ENCODE measurements around the gene LRP2BP.
A peak's percentile ranks its signal among the peaks of the same experiment; 100 is the strongest.
"Not testable (repeated sequence)": the region's sequence is repeated elsewhere in the genome, so short reads cannot be mapped to it uniquely, and the experiment has no call there.

LRP2BP gene

DNA sequence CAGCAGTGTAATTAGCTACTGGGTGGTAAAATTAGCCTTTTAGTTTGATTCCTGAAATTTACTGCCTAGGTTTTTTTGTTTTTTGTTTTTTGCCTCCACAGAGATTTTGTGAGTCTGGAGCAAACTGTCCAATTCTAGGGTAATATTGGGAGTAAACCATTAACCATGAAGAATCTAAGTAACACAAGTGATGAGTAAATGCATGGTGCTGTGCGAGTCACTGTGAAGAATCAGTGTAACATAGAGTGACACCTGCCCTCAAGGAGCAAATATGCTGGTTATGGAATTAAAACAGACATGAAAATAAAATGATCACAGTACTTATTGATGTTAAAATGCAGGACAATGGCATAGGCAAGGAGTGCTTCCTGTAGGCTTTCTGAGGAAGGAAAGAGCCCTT is 60.1 kb downstream of the LRP2BP start:
- FAIRE-seq, result peak; percentile 75
- TF ChIP-seq POU2F2 (IDR thresholded peaks at IDR 0.05; ENCODE audit: low read depth, low read length) (no peak), TAF1 (IDR thresholded peaks at IDR 0.05; ENCODE audit: low read depth, low read length) (no peak), SPI1 (IDR thresholded peaks at IDR 0.05; ENCODE audit: low read depth, low read length) (no peak), POLR2A (IDR thresholded peaks at IDR 0.05; ENCODE audit: low read depth, low read length) (no peak), POLR2AphosphoS5 (IDR thresholded peaks at IDR 0.05; ENCODE audit: low read depth, low read length) (no peak), PAX5 (IDR thresholded peaks at IDR 0.05; ENCODE audit: insufficient read depth, low read length, severe bottlenecking) (no peak)
- no peak for DNase-seq (ENCODE audit: insufficient read length, low spot score)

DNA sequence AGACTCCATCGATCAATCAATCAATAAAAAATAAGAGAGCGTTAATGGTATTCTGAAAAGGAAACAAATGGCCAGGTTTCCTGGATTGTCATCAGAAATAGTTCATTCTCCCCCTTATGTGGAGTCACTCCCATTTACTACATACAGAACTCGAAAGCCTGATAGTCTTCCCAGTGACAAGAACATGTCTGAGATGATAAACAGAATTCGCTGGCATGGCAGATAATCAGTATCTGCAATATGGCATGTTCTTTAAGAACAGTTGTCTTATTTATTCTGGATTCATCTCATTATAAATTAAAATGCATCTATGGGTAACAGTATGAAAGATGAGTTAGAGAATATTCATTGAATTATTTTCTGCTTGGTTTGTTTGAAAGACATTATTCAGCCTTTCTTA is 61.4 kb downstream of the LRP2BP start:
- no peak for TF ChIP-seq TAF1 (IDR thresholded peaks at IDR 0.05; ENCODE audit: low read depth, low read length)
- DNase-seq (ENCODE audit: insufficient read length, low spot score), result no peak
- no peak for FAIRE-seq

DNA sequence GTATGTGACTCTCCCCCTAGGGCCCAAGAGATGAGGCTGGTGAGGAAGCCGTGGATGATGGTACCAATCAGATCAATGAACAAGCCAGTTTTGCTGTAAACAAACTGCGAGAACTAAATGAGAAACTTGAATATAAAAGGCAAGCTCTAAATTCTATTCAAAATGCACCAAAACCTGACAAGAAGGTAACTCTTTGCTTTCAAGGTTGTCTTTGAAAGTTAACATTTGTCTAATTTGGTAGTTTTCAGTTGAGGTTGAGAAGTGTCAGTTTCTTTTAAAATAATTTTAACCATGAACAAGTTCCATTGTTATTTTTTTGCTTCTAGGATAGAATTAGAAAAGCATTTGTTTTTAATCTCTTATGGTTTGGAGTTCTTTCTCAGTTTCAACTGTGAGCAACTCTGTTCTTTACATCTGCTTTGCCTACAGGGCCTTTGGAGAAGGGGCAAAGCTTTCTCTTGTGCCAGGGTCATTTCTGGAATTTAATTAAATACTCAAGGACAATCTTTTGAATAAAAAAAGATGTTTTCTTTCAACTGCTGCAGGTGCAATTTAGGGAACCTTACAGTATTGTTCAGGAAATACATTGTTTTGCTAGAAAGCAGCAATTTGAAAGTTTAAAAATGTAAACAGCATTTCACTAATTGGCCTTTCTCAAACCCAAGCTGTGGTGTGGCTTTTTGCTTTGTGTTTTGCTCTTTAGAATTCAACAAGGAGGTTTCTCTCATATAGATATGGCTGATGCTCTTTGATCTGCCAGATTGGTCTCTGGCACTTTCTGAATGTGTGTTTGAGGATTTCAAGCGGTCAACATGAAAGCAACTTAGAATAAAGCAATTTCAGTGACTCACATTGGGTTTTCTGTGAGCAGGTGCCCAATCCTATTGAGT is 62.9 kb downstream of the LRP2BP start:
- no peak for DNase-seq (ENCODE audit: insufficient read length, low spot score)
- TF ChIP-seq POLR2A (IDR thresholded peaks at IDR 0.05; ENCODE audit: low read depth, low read length) (no peak), POLR2AphosphoS5 (IDR thresholded peaks at IDR 0.05; ENCODE audit: low read depth, low read length) (no peak), SPI1 (IDR thresholded peaks at IDR 0.05; ENCODE audit: low read depth, low read length) (no peak), TAF1 (IDR thresholded peaks at IDR 0.05; ENCODE audit: low read depth, low read length) (no peak), PAX5 (IDR thresholded peaks at IDR 0.05; ENCODE audit: insufficient read depth, low read length, severe bottlenecking) (no peak), POU2F2 (IDR thresholded peaks at IDR 0.05; ENCODE audit: low read depth, low read length) (no peak)
- peak; percentile 64 for FAIRE-seq

DNA sequence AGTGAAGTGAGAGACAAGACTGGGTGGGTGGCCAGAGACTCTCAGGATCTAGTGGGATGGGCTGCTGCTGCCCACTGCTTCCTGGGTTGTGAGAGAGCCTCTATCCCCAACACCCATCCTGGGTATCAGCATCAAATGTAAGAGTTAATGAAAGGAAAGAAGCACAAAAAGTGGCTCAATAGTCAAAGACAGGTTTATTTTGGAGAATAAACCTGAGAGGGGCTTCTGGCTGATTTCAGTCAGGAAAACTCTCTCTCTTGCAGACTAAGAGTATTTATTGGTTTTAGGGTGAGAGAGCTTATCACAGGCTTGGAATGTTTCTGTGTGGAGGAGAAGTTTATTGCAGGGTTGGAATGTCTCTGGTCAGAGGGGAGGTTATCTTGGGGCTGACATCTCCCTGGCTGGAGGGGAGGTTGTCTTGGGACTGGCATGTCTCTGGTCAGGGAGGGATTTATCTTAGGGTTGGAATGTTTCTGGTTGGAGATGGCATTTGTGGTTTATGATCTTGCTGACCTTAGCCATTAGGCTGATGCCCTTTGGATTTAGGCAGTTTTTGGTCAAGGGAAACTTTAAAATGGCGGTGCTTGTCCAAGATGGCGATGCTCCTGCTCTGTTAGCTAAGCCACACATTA is 65.7 kb downstream of the LRP2BP start:
- FAIRE-seq, result peak; percentile 64
- peak; percentile 11; the same call in 1 of the 2 replicates for TF ChIP-seq POU2F2 (IDR thresholded peaks at IDR 0.05; ENCODE audit: low read depth, low read length)
- DNase-seq (ENCODE audit: insufficient read length, low spot score), result not testable (repeated sequence)

DNA sequence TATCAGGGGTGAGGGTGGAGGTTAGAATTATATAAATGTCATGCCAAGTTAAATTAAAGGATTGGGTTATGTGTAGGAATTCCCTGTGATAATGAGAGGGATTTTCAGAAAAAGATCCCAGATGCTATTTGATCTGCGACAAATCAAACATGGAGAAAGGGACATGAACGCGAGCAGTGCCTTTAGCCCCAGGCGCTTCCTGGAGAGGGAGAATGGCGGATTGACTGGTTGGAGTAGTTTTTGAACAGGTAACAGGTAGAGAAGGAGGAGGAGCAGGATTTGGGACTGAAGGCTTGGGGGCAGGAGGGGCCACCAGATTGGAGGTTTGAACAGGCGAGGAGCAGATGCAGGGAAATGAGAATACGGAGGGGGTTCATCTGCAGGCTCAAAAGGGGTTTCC is 67.1 kb downstream of the LRP2BP start:
- DNase-seq (ENCODE audit: insufficient read length, low spot score), result no peak
- no peak for FAIRE-seq
- no peak for TF ChIP-seq PAX5 (IDR thresholded peaks at IDR 0.05; ENCODE audit: insufficient read depth, low read length, severe bottlenecking)

DNA sequence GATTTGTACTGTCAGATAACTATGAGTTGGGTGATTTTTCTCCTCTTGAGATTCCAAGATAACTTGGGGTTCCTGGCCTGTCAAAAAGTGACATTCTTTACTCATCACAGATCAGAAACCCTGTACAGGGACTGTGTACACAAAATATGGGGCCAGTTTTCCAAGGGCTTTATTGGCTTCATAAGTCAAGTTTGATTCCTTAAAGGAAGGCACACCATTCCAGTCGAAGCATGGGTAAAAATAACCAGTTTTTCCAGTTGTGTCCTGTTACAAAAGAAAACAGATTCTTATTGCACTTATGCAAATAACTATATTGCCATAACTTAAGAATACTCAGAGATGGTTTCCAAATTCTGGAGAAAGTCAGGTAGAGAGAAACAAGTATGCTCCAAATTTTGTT is 70.0 kb downstream of the LRP2BP start:
- not testable (repeated sequence) for DNase-seq (ENCODE audit: insufficient read length, low spot score); FAIRE-seq

DNA sequence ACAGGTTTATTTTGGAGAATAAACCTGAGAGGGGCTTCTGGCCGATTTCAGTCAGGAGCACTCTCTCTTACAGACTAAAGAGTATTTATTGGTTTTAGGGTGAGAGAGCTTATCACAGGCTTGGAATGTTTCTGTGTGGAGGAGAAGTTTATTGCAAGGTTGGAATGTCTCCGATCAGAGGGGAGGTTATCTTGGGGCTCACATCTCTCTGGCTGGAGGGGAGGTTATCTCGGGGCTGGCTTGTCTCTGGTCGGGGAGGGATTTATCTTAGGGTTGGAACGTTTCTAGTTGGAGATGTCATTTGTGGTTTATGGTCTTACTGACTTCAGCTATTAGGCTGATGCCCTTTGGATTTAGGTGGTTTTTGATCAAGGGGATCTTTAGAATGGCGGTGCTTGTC is 71.4 kb downstream of the LRP2BP start:
- DNase-seq (ENCODE audit: insufficient read length, low spot score); FAIRE-seq: not testable (repeated sequence)

DNA sequence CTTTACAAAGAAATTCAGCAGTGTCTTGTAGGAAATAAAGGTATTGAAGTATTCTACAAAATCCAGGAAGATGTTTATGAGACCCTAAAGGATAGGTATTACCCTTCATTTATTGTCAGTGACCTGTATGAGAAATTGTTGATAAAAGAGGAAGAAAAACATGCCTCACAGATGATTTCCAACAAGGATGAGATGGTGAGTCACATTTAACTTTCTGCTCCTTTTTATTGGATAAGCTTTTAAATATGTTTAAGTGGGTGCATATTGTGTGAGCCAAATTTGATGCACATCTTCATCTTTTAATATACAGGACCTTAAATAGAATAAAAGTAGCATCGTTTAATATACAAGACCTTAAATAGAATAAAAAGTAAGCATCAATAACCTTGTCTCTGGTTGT is 72.1 kb downstream of the LRP2BP start:
- FAIRE-seq, result peak; percentile 54
- TF ChIP-seq SPI1 (IDR thresholded peaks at IDR 0.05; ENCODE audit: low read depth, low read length) (no peak), POU2F2 (IDR thresholded peaks at IDR 0.05; ENCODE audit: low read depth, low read length) (no peak), POLR2A (IDR thresholded peaks at IDR 0.05; ENCODE audit: low read depth, low read length) (no peak), TAF1 (IDR thresholded peaks at IDR 0.05; ENCODE audit: low read depth, low read length) (no peak), PAX5 (IDR thresholded peaks at IDR 0.05; ENCODE audit: insufficient read depth, low read length, severe bottlenecking) (no peak), POLR2AphosphoS5 (IDR thresholded peaks at IDR 0.05; ENCODE audit: low read depth, low read length) (no peak)

DNA sequence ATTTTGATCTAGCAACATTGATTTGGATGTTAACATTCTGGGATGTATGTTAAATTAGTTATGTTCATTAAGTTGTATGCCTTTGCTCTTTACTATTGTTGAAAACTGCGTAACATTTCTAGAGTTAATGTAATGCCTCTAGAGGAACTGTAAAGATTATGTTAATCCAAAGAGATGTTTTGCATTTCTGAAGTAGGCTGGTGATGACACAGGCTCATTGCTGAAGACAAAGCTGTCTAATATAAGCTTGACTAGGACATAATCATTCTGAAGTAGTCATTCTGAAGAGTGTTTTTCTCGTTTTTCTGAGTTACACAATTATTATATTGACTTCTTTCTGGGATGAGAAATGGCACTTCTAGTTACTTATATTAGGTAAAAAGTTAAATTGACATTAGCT is 72.9 kb downstream of the LRP2BP start:
- TF ChIP-seq PAX5 (IDR thresholded peaks at IDR 0.05; ENCODE audit: insufficient read depth, low read length, severe bottlenecking), result no peak
- no peak for TF ChIP-seq POLR2A (IDR thresholded peaks at IDR 0.05; ENCODE audit: low read depth, low read length)
- no peak for TF ChIP-seq SPI1 (IDR thresholded peaks at IDR 0.05; ENCODE audit: low read depth, low read length)
- no peak for TF ChIP-seq POU2F2 (IDR thresholded peaks at IDR 0.05; ENCODE audit: low read depth, low read length)
- TF ChIP-seq TAF1 (IDR thresholded peaks at IDR 0.05; ENCODE audit: low read depth, low read length), result no peak
- TF ChIP-seq POLR2AphosphoS5 (IDR thresholded peaks at IDR 0.05; ENCODE audit: low read depth, low read length), result no peak
- DNase-seq (ENCODE audit: insufficient read length, low spot score) (no peak), FAIRE-seq (no peak)

More for the DNA sequence above, 72.1 kb downstream of the LRP2BP start:
- no peak for DNase-seq (ENCODE audit: insufficient read length, low spot score)

DNA sequence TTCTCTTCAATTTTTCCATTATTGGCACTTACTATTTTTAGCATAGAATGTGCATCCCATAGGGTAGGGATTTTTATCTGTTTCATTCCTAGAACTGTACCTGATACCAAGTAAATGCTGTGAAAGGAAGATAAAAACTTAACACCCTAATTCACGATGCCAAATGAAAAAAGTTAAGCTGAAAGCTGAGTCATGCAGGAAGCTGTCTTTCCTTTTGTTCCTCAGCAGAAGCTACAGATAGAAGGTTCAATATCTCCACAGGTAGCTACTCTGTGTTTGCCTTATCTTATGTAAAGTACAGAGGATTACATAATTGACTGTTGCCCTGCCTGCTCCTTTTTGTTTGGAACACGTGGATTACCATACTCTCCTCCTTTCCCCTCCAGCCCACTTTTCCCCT is 77.0 kb downstream of the LRP2BP start:
- DNase-seq (ENCODE audit: insufficient read length, low spot score) (no peak), FAIRE-seq (peak; percentile 71)
- TF ChIP-seq POU2F2 (IDR thresholded peaks at IDR 0.05; ENCODE audit: low read depth, low read length), result no peak
- no peak for TF ChIP-seq POLR2AphosphoS5 (IDR thresholded peaks at IDR 0.05; ENCODE audit: low read depth, low read length)
- TF ChIP-seq TAF1 (IDR thresholded peaks at IDR 0.05; ENCODE audit: low read depth, low read length), result no peak
- no peak for TF ChIP-seq SPI1 (IDR thresholded peaks at IDR 0.05; ENCODE audit: low read depth, low read length)
- TF ChIP-seq POLR2A (IDR thresholded peaks at IDR 0.05; ENCODE audit: low read depth, low read length), result no peak
- no peak for TF ChIP-seq PAX5 (IDR thresholded peaks at IDR 0.05; ENCODE audit: insufficient read depth, low read length, severe bottlenecking)

DNA sequence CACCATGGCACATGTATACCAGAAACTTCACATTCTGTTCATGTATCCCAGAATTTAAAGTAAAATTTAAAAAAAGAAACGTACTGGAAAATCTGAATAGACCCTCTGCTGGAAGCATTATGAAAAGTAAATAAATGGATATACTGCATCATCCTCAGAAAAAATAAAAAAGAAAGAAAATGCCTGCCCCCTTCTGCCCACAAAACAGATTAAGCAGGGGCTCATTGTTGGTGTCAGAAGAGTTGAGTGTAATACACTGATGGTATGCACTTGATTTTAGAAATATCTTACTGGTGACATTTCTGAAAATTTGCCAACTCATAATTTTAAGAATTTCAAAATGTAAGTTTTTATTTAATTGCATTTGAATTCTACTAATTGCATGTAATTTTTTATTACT is 77.8 kb downstream of the LRP2BP start:
- no peak for FAIRE-seq
- DNase-seq (ENCODE audit: insufficient read length, low spot score), result no peak
- TF ChIP-seq POLR2AphosphoS5 (IDR thresholded peaks at IDR 0.05; ENCODE audit: low read depth, low read length), result no peak
- no peak for TF ChIP-seq PAX5 (IDR thresholded peaks at IDR 0.05; ENCODE audit: insufficient read depth, low read length, severe bottlenecking)
- TF ChIP-seq POLR2A (IDR thresholded peaks at IDR 0.05; ENCODE audit: low read depth, low read length), result no peak
- TF ChIP-seq TAF1 (IDR thresholded peaks at IDR 0.05; ENCODE audit: low read depth, low read length), result no peak
- no peak for TF ChIP-seq POU2F2 (IDR thresholded peaks at IDR 0.05; ENCODE audit: low read depth, low read length)
- TF ChIP-seq SPI1 (IDR thresholded peaks at IDR 0.05; ENCODE audit: low read depth, low read length), result no peak

DNA sequence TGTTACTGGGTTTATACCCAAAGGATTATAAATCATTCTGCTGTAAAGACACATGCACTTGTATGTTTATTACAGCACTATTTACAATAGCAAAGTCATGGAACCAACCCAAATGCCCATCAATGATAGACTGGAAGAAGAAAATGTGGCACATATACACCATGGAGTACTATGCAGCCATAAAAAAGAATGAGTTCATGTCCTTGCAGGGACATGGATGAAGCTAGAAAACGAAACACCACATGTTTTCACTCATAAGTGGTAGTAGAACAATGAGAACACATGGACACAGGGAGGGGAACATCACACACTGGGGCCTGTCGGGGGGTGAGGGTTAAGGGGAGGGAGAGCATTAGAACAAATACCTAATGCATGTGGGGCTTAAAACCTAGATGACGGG is 78.3 kb downstream of the LRP2BP start:
- FAIRE-seq; DNase-seq (ENCODE audit: insufficient read length, low spot score): not testable (repeated sequence)
